Large intestine (tissue), 3 donors: ENCODE data around the gene ALCAM. TPM values are rescaled to one million over a fixed set of nuclear protein-coding genes. Genes with fewer than 3 reads are reported as not detected.

ENCODE experiments used
- DNase-seq, 2 donors: peaks; one replicate each; pipeline versions ENCODE4 v3.0.0 to v3.0.0-alpha.2; 2013
- H3K27ac ChIP-seq: one replicate; pipeline ENCODE4 v1.5.1; 2013; ENCODE audit warnings: low read length
- H3K27me3 ChIP-seq: 2 replicates; pipeline ENCODE4 v1.6.1; 2013; ENCODE audit warnings: low read length; ENCODE audit not compliant: control insufficient read depth, insufficient read depth
- H3K36me3 ChIP-seq: 2 replicates; pipeline ENCODE4 v1.6.1; 2013; ENCODE audit warnings: low read length; ENCODE audit not compliant: control insufficient read depth, insufficient read depth
- H3K4me1 ChIP-seq: one replicate; pipeline ENCODE4 v1.6.1; 2013; ENCODE audit warnings: low read length; ENCODE audit not compliant: control insufficient read depth, insufficient read depth
- H3K4me3 ChIP-seq: one replicate; pipeline ENCODE4 v1.5.1; 2013; ENCODE audit warnings: low read length
- H3K9me3 ChIP-seq: one replicate; pipeline ENCODE4 v1.6.1; 2013; ENCODE audit warnings: mild to moderate bottlenecking, low read depth, low read length, moderate library complexity; ENCODE audit not compliant: control insufficient read depth
- WGBS: methylation state at CpG from one replicate; pipeline ENCODE4 v1.1.5; 2013; ENCODE audit warnings: low lambda C conversion rate; ENCODE audit not compliant: insufficient coverage; 5-methylcytosine and 5-hydroxymethylcytosine counted together
- polyA plus RNA-seq: library from polyadenylated mRNA; unstranded; fragments of 120-200 nt; gene quantifications from one replicate; pipeline ENCODE4 v1.2.1, GENCODE V29; 2013

The ALCAM gene
- polyA plus RNA-seq, 1 donor = 41.5 TPM

GRCh38 chr3:105367406-105368213 is 901 bp downstream of the ALCAM start:
- Histone ChIP-seq H3K4me3 (peak overlapping the region; percentile 83), H3K9me3 (peaks cover 2% of the 10 kb centered on the region), H3K36me3 (no peaks in the 10 kb centered on the region), H3K27ac (peak overlapping the region; percentile 96), H3K4me1 (no peaks in the 10 kb centered on the region), H3K27me3 (peaks cover 6% of the 10 kb centered on the region)
- peak; percentile 79 to 93 for DNase-seq
- WGBS = no CpG with 5 or more reads among the region's 37 CpGs

DNA sequence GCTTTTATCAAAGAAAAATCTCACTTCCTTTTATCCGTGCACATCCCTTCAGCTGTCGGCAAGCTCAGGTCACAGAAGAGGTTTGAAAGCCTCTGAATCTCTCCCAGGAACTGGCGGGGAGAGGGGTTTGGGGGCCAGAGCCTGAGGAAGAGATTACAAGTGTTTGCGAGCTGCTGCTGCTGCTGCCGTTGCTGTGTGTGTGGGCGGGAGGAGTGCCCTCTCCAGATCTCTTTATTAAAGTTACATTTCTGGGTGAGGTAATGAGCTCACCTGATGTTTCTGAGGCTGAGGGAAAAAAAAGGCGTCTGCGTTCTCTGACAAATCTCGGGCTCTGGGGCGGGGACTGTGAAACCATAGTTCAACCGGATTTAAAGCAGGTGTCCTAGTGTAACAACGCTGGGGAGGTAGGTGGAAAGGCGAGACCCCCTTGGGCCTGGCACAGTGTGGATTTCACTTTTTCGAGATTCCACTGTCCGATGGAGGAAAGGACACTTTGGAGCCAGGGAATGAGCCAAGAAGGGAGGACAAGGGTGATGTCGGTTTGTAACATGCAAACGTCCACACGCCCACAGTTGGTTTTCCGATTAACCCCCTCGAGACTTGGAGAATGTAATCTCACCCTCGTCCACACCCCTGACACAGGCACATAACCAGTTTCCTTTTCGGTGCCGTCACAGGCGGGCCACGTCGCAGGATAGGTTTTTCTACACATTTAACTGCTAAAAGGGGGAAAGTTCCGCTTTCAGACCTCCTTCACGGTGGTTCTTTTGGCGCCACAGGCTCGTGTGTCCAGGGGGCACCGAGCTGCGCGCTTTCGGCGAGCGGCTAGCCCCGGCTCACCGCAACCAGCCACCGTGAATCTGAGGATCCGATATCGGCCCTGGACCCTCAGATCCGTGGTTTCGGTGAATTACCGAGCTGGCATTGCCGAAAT is 2.1 kb downstream of the ALCAM start:
- Histone ChIP-seq H3K4me3 (peak overlapping the region; percentile 83), H3K27ac (peak overlapping the region; percentile 96), H3K36me3 (no peaks in the 10 kb centered on the region), H3K4me1 (no peaks in the 10 kb centered on the region), H3K27me3 (peaks cover 4% of the 10 kb centered on the region), H3K9me3 (peaks cover 2% of the 10 kb centered on the region)
- WGBS = no CpG with 5 or more reads among the region's 45 CpGs
- peak; percentile 61 to 87 for DNase-seq

GRCh38 chr3:105369500-105370371 is 3.0 kb downstream of the ALCAM start:
- 0% methylated on average over 6 of the region's 22 CpGs for WGBS
- no peaks in the 10 kb centered on the region for H3K4me1 ChIP-seq

GRCh38 chr3:105373383-105373782 is 6.7 kb downstream of the ALCAM start:
- no peaks in the 10 kb centered on the region for H3K4me1 ChIP-seq
- no peak overlapping the region for H3K27ac ChIP-seq
- no peaks in the 10 kb centered on the region for H3K27me3 ChIP-seq
- DNase-seq = no peak
- H3K9me3 ChIP-seq = no peaks in the 10 kb centered on the region
- no peaks in the 10 kb centered on the region for H3K36me3 ChIP-seq
- H3K4me3 ChIP-seq = no peak overlapping the region

More at GRCh38 chr3:105369500-105370371, 3.0 kb downstream of the ALCAM start:
- H3K9me3 ChIP-seq = peaks cover 2% of the 10 kb centered on the region
- DNase-seq = peak; percentile 26 to 78
- H3K27me3 ChIP-seq = peaks cover 4% of the 10 kb centered on the region
- H3K27ac ChIP-seq = peak overlapping the region; percentile 96
- peak overlapping the region; percentile 83 for H3K4me3 ChIP-seq
- no peaks in the 10 kb centered on the region for H3K36me3 ChIP-seq

DNA sequence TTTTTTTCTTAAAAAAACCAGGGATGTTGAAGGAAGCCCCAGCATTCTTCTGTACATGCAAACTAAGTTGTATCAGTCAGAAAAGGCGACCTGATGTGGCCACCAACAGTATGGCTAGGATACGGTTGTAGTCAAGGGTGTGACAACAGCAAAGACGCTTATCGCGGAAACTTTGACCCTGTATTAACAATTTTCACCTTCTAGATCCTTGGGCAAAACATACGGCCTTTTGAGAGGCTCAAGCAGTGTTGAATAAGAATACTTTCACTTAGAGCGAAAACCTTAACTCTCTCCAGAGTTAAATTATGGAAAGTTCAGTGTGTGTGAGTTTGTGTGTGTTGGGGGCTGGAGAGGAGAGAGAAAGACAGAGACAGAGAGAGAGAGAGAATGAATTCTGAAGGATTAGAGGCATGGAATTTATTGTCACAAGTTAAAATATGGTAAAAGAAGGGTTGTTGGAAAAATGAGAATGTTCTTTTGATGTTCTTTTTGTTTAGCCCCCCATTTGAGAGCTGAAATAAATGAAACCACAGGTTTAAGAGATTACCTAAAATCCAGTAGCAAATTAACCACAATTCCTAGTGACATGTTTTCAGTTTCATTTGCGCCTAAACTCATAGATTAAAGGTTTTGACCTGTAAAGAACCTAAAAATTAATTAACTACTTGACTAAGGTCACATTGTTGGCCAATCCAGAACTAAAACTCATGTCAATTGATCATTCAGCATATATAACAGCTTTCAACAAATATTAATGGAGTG is 9.2 kb downstream of the ALCAM start:
- no peaks in the 10 kb centered on the region for H3K9me3 ChIP-seq
- H3K36me3 ChIP-seq = no peaks in the 10 kb centered on the region
- 86% methylated on average over 5 of the region's 8 CpGs for WGBS
- H3K4me1 ChIP-seq = no peaks in the 10 kb centered on the region
- H3K27ac ChIP-seq = no peak overlapping the region
- H3K4me3 ChIP-seq = no peak overlapping the region
- DNase-seq = peak in 1 of 2 donors; percentile 22
- no peaks in the 10 kb centered on the region for H3K27me3 ChIP-seq

DNA sequence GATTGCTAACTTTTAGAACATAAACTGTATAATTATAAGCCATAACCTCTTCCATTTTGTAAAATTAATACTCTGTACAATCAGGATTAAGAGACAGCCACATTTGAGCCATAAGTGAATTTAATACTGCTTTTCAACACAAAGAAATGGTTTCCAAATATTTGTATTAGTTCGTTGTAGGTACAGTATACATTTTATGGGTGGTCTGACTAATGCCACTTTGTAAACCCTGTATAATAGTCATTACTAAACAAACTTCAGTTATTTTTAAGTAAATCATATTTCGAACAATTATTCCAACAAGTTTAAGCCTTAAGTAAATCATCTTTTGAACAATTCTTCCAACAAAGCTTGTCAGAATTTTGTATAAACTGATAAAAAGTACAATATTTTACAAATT is 11.0 kb downstream of the ALCAM start:
- H3K4me3 ChIP-seq = no peak overlapping the region
- WGBS = 79% methylated on average over 2 of the region's 2 CpGs
- no peak overlapping the region for H3K27ac ChIP-seq

GRCh38 chr3:105385179-105385578 is 18.5 kb downstream of the ALCAM start:
- no peak overlapping the region for H3K27ac ChIP-seq
- H3K4me1 ChIP-seq = no peaks in the 10 kb centered on the region
- WGBS = 100% methylated on average over 2 of the region's 2 CpGs
- H3K36me3 ChIP-seq = no peaks in the 10 kb centered on the region
- no peak overlapping the region for H3K4me3 ChIP-seq
- H3K27me3 ChIP-seq = no peaks in the 10 kb centered on the region
- no peak for DNase-seq
- no peaks in the 10 kb centered on the region for H3K9me3 ChIP-seq

More for the DNA sequence above, 11.0 kb downstream of the ALCAM start:
- Histone ChIP-seq H3K27me3 (no peaks in the 10 kb centered on the region), H3K36me3 (no peaks in the 10 kb centered on the region), H3K9me3 (no peaks in the 10 kb centered on the region), H3K4me1 (no peaks in the 10 kb centered on the region)
- DNase-seq = no peak

- Histone ChIP-seq H3K9me3 (no peaks in the 10 kb centered on the region), H3K36me3 (no peaks in the 10 kb centered on the region), H3K4me1 (no peaks in the 10 kb centered on the region), H3K27me3 (no peaks in the 10 kb centered on the region), H3K27ac (no peak overlapping the region), H3K4me3 (no peak overlapping the region)
- DNase-seq = no peak
Measured at GRCh38 chr3:105385819-105386508, 19.3 kb downstream of the ALCAM start.

DNA sequence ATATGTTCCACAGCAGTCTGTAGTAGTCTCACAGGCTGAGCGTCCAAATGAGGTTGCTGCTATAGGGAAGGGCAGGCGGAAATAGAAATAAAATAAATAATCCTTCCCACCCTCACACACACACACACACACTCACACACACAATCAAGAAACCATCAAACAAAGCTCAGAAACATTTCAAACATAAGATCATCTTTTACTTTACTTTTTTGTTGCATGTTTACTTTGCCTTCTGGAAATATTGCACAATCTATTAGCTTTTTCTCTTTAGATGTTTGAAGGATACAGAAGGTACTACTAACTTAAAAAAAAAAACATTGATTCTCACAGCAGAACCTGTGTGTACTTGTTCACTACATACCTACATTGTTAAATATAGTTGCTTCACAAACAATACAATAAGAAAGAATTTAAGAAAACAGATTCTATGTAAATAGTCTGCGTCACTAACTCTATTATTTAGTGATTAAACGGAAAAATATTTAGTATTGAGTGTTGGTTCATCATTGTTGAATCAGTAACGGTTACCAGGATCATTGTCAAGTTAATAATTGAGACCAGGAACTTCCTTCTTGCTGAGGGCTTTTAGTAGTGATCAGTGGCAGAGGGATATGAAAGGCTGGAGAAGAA is 20.5 kb downstream of the ALCAM start:
- WGBS = 20% methylated on average over 1 of the region's 5 CpGs
- Histone ChIP-seq H3K27me3 (no peaks in the 10 kb centered on the region), H3K4me3 (no peak overlapping the region), H3K4me1 (no peaks in the 10 kb centered on the region), H3K36me3 (no peaks in the 10 kb centered on the region), H3K9me3 (no peaks in the 10 kb centered on the region), H3K27ac (no peak overlapping the region)
- DNase-seq = no peak
